GM03348 (cell line): Measurements from ENCODE around the gene COTL1.
A peak's percentile ranks its signal among the peaks of the same experiment; 100 is the strongest.

Source experiments
- DNase-seq: peaks from one replicate; pipeline ENCODE4 v3.0.0; 2012; ENCODE audit warnings: low spot score

Gene COTL1

GRCh38 chr16:84617791-84618580 lies at the start of gene COTL1:
COTL1 (minus strand) TSS chr16:84618078; CDS start chr16:84617914, 164 bp downstream.
- DNase-seq = peak; percentile 98

DNA sequence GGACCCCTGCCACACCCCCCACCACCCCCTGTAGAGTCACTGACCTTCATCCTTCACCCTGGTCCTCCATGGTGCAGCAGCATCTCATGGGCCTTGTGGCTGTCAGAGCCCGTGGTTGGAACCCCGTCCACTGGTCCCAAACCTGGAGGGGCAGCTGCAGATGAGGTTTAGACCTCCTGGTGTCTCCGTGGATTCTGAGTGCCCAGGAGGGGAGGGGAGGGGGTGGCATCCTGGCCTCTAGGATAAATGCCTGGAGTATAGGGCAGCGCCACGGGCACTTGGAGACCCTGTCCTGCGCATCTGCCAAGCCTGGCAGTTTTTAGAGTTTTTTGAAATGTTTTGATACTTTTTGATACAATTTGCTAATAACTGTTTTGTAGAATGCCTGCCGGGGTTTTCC lies 48.0 kb upstream of the COTL1 start:
- no peak for DNase-seq

GRCh38 chr16:84665359-84665758 lies 47.5 kb upstream of the COTL1 start:
- no peak for DNase-seq

GRCh38 chr16:84663433-84664101 lies 45.7 kb upstream of the COTL1 start:
- no peak for DNase-seq

DNA sequence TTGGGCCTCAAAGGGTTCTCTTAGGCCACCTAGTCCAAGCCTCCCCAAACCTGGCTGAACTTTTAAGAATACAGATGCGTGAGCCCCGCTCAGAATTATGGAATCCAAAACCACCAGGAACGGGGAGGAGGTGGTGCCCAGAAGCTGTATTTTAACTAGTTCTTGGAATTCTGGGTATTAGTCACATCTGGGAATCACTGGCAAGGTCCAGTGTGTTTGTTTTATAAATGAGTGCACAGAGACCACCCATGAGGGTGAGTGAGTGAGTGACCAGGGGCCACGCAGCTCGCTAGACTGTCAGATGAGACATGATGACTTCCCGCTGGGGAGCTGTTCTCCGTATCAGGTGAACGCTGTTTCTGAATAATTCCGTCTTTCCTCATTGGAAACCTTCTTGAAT lies 44.6 kb upstream of the COTL1 start:
- DNase-seq = no peak

DNA sequence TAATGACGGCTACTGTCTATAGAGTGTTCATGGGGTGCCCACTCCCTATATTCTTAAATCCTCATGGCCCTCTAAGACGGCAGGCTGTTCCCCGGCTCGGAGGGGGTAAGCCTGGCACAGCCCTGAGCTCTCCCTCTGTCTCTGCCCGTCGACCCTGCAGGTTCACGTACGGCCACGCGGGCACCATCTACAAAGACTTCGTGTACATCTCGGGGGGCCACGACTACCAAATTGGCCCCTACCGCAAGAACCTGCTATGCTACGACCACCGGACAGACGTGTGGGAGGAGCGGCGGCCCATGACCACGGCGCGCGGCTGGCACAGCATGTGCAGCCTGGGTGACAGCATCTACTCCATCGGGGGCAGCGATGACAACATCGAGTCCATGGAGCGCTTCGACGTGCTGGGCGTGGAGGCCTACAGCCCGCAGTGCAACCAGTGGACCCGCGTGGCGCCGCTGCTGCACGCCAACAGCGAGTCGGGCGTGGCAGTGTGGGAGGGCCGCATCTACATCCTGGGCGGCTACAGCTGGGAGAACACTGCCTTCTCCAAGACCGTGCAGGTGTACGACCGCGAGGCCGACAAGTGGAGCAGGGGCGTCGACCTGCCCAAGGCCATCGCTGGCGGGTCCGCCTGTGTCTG lies 43.7 kb upstream of the COTL1 start:
- no peak for DNase-seq

- no peak for DNase-seq
Measured at GRCh38 chr16:84660973-84661372, 43.1 kb upstream of the COTL1 start.

DNA sequence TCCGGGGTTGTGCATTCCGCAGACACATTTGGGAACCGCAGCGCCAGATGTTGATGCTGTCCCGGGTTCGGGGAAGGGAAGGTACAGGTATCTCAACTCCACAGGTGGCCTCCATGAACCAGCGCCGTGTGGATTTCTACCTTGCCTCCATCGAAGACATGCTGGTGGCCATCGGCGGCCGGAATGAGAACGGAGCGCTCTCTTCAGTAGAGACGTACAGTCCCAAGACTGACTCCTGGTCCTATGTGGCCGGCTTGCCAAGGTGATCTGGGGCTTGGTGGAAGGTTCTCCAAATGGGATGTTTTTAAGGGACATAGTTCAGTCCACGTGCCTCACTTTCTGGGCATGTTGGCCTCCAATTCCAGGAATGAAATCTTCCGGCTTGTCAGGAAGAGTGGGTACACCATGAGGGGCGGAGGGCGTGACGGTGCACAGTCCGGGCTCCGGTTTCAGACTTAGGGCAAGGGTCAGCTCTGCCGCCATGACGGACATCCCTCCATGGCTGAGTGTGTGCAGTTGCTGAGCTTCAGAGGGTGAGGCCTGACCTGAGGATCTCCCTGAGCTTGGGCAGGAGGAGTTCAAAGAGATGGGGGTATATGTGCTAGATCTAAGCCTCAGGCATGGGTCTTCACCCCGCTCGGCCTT lies 41.9 kb upstream of the COTL1 start:
- no peak for DNase-seq

DNA sequence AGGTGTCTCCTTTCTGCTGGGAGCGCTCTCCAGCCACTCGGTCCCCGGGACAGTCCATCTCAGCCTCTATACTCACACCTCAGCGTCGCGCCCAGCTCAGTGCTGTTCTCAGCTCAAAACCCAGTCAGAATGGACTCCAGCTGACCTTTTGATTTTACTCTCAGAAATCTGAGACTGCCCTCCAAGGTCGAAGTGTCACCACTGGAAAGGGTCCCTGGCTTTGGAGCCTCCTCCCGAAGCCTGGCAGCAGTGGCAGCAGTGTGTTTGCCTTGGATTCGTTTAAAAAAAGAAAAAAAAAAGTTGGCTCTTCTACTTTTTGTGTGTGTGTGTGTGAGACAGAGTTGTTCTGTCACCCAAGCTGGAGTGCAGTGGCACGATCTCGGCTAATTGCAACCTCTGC lies 40.8 kb upstream of the COTL1 start:
- no peak for DNase-seq

DNA sequence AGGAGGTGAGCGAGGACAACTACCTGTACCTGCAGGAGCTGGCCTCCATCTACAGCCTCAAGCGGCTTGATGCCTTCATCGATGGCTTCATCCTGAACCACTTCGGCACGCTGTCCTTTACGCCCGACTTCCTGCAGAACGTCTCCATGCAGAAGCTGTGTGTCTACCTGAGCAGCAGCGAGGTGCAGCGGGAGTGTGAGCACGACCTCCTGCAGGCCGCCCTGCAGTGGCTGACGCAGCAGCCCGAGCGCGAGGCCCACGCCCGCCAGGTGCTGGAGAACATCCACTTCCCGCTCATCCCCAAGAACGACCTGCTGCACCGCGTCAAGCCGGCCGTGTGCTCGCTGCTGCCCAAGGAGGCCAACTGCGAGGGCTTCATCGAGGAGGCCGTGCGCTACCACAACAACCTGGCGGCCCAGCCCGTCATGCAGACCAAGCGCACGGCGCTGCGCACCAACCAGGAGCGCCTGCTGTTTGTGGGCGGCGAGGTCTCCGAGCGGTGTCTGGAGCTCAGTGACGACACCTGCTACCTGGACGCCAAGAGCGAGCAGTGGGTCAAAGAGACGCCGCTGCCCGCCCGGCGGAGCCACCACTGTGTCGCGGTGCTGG lies 39.5 kb upstream of the COTL1 start:
- DNase-seq = no peak

DNA sequence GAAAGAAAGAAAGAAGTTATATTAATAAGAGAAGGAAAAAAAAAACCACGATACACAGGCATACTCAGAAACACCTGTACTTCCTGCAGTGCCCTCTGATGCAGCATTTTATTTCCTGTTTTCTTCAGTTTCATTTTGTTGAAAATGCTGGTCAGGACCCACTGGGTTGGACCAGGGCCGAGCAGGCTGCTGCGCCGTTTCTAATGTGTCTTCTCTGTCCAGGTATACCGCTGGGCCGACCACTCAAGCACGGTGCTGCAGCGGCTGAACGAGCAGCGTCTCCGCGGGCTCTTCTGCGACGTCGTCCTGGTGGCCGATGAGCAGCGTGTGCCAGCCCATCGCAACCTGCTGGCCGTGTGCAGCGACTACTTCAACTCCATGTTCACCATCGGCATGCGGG lies 38.8 kb upstream of the COTL1 start:
- no peak for DNase-seq

DNA sequence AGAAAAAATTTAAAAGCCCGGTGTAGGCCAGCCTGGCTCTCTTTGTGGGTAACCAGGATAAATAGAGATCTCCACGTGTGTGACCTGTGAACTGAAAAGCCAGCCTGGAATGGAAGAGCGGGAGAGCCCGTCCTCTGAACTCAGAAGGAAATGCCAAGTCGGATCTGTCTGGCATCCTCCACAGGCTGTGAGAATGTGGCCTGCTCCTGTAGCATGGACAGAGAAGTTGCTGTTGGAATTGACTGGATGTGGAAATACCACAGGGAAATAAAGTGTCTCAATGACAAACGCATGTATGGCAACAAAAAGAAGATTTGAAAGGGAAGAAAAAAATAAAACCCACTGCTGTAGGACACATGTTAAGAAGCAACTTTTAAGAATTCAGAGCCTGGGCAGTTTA lies 37.1 kb upstream of the COTL1 start:
- no peak for DNase-seq

DNA sequence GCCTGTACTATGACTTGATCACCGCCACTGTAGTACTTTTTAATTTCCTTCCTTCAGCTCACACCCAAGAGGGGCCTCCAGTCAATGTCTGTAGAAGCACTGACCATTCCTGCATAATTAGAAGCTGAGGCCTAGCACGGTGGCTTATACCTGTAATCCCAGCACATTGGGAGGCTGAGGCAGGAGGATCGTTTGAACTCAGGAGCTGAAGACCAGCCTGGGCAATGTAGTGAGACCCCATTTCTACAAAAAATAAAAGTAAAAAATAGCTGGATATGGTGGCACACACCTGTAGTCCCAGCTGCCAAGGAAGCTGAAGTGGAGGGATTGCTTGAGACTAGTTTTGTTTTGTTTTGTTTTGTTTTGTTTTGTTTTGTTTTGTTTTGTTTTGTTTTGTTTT lies 36.4 kb upstream of the COTL1 start:
- DNase-seq = no peak

GRCh38 chr16:84652566-84652965 lies 34.7 kb upstream of the COTL1 start:
- no peak for DNase-seq

GRCh38 chr16:84650062-84650991 lies 32.4 kb upstream of the COTL1 start:
- DNase-seq = peak; percentile 69

DNA sequence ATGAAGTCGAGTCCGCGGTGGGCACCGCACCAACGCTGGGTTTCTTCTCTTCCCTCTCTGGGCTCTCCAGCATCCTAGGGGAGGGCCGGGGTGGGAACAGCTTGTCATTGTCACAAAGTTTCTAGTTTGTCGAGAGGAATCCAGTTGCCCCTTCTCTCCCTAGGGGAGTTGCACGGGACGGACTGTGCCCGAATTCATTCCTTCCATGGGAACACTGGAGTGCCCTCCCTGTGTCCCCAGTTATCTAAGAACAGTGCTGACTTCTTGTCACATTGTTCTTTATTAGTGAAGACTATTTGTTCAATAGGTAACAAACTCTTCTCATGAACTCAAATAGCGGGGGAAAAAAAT lies 31.6 kb upstream of the COTL1 start:
- no peak for DNase-seq

DNA sequence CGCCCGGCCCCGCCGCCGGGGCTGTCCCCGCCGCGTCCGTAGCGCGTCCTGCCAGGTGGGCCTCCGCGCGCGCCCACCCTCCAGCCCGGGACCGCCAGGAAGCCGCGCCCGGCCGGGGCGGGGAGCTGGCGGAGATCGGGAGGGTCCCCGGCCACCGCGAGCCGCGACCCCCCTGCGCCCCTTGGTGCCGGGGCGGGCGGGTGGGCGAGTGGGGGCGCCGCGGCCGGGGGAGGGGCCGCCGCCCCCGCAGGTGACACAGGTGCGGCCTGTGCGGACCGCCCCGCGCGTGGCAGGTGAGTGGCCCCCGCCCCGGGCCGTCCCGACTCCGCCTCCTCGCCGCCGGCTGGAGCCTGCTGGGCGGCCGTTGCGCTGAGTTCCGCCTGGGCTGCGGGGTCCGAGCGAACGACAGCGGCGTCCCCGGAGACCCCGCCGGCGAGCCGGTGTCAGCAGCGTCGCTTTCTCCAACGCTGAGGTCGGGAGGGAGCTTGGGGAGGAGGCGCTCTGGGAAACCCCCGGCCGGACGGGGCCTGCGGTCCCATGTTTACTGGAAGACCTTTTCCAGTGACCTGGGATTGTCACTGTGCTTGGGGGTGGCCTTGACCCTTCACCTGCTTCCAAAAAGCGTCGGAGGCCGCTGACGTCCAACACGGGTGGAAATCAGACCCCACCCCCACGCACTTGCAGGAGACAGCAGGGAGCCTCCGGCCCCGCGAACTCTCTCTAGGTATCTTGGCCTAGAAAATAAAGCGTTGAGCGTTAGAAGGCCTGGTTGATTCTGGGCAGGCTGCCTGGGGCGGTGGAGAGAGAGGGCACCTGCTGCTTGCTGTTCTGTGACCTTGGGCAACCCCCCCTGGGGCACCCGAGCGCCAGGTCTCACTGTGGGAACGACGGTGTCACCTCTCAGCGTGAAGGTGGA lies 31.0 kb upstream of the COTL1 start:
- peak; percentile 48 for DNase-seq

GRCh38 chr16:84647828-84648594 lies 30.1 kb upstream of the COTL1 start, which contains the start of gene KLHL36:
KLHL36 (plus strand) TSS chr16:84648511; CDS start chr16:84650868, 2,357 bp downstream.
- DNase-seq = peak; percentile 97

DNA sequence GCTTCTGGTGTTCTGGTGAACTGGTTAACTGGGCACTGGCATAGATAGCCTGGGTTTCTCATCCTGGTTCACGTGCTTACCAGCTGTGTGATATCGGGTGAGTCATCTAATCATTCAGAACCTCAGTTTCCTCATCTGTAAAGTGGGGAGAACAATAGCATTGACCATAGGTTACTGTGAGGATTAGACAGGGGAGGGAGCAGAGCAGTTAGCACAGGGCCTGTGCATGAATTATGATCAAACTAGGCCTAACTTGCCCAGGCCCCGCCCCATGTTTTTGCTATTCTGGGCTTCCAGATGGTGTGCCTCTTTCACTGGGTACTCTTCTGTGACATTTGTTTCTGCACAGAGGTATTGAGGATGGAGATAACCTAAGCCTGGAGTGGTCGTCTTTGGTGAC lies 25.8 kb upstream of the COTL1 start:
- DNase-seq = peak; percentile 34
